ENCODE measurements around the gene OSBPL5.

Gene OSBPL5

DNA sequence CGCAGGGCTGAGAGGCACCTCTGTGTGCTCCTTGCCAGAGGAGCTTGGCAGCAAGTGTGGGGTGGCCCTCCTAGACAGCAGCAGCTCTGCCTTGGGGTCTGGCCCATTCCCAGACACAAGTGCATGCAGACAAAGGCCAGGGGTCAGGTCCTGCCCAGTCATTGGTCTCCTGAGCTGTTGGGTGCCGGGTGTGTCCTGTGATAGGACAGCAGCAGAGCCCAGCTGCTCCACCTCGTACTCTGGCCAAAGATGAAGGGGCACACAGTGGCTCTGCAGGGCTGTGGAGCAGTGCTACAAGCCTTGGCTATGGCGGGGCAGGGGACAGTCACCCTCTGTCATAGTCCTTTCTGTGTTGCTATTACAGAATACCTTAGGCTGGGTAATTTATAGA, 17.3 kb upstream of the OSBPL5 start:
- TF ChIP-seq, protein P1, sequence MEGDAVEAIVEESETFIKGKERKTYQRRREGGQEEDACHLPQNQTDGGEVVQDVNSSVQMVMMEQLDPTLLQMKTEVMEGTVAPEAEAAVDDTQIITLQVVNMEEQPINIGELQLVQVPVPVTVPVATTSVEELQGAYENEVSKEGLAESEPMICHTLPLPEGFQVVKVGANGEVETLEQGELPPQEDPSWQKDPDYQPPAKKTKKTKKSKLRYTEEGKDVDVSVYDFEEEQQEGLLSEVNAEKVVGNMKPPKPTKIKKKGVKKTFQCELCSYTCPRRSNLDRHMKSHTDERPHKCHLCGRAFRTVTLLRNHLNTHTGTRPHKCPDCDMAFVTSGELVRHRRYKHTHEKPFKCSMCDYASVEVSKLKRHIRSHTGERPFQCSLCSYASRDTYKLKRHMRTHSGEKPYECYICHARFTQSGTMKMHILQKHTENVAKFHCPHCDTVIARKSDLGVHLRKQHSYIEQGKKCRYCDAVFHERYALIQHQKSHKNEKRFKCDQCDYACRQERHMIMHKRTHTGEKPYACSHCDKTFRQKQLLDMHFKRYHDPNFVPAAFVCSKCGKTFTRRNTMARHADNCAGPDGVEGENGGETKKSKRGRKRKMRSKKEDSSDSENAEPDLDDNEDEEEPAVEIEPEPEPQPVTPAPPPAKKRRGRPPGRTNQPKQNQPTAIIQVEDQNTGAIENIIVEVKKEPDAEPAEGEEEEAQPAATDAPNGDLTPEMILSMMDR (IDR thresholded peaks at IDR 0.05), result no peak

DNA sequence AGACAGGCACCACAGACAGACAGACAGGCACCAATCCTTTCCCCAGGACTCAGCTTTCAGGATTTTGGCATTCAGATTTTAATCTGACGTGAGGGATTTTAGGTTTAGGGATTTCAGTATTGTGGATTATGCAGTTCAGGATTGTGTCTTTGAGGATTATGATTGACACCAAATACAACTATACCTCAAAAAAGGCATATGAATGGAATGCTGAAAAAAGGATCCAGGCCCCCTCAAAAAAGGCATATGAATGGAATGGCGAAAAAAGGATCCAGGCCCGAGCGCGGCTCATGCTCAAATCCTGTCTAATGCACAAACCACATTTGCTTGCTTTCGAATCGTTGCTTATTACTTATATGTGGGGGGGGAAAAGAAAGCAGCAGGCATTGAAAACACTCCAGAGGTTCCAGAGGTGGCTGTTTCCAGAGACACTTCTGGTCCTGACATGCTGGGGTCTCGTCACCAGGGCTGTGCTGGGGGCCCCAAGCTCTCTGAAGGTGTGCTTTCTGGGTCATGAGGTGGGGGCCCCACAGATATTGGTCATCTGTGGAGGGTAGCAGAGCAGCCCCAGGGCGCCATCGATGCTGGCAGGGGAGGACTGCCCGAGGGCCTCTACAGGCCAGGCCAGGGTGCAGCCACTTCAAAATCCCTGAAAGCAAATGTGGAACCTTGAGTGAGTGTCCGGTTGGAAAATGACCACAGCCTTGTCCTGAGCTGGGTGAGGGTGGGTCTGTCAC, 16.8 kb upstream of the OSBPL5 start:
- TF ChIP-seq, protein P1 (IDR thresholded peaks at IDR 0.05), result no peak

DNA sequence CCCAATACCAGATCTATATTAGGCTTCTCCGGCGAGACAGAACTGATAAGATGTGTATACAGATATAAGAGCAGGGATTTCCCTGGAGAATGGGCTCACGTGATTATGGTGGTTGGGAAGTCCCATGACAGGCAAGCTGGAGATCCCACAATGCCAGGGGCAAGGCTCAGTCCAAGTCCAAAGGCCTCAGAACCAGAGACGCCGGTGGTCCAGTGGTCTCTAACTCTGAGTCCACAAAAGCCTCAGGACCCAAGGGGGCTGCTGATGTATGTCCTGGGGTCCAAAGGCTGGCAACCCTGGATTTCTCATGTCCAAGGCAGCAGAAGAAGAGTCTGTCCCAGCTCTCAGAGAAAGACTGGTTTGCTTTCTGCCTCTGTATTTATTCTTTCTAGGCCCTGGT, 15.8 kb upstream of the OSBPL5 start:
- TF ChIP-seq, protein P1 (IDR thresholded peaks at IDR 0.05), result no peak

DNA sequence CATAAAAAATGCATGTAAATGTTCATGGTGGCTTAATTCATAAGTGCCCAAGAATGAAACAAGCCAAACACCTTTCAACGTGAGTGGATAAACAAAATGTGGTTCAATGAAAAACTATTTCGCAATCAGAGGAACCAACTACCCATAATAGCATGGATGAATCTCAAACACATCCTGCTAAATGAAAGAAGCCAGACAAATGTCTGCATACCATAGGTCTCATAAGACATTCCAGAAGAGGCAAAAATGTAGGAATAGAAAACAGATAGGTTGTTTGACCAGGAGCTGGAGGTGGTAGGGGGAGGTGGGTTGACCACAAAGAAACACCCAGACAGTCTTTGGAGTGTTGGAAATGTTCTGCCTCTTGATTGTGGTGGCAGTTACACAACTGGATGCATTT, 13.2 kb upstream of the OSBPL5 start:
- TF ChIP-seq, protein P1 (IDR thresholded peaks at IDR 0.05), result no peak

DNA sequence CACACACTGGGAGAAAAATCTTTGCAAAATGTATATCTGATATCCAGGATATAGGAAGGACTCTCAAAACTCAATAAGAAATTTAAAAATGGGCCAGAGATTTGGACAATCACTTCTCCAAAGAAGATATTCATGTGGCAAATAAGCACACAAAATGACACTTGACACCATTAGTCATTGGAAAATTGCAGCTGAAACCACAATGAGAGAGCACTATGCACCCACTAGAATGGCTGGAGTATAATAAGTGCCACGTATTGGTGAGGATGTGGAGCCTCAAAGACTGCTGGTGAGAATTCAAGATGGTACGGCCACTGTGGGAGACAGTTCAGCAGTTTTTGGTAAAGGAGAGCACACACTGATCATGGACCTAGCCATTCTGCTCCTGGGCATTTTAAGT, 12.8 kb upstream of the OSBPL5 start:
- TF ChIP-seq, protein P1 (IDR thresholded peaks at IDR 0.05), result no peak

DNA sequence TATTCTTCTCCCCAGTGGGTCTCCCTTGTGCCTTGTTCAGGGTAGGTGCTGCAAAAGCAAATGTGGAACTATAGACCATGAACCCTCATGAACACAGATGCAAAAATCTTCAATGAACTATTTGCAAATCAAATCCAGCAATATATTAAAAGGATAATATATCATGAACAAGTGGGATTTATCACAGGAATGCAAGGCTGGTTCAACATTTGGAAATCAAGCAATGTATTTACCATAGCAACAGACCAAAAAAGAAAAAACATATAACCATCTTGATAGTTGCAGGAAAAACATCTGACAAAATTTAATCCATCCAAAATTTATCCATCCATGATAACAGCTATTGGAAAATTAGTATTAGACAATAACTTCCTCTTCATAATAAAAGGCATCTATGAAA, 11.4 kb upstream of the OSBPL5 start:
- TF ChIP-seq, protein P1 (IDR thresholded peaks at IDR 0.05), result no peak

DNA sequence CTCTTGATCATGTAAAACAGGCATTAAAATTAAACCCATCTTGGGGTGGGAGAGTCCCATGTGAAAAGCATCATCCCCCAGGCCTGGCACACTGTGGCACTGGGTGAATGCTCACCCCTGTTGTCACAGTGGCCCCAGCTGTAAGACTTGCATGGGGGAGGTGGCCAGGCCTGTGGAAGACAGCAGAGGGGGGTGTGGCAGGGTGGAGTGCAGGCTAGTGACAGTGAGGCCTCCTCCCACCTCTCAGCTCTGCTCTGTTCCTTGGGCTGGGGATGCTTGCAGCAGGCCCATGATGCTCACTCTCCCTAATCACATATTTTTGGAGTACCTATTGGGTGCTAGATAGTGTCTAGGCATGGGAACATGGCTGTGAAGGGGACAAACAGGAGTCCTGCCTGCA, 10.1 kb upstream of the OSBPL5 start:
- TF ChIP-seq, protein P1 (IDR thresholded peaks at IDR 0.05), result no peak

DNA sequence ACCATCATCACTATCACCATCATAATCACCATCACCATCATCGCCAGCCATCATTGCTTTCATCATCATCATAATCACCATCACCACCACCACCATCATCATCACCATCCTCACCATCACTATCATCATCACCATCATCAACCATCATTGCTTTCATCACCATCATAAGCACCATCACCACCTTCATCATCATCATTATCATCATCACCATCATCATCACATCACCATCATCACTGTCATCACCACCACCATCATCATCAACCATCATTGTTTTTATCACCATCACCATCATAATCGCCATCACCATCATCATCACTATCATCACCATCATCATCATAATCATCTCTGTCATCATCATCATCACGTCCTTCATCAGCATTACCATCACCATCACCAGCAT, 9.3 kb upstream of the OSBPL5 start:
- TF ChIP-seq, protein P1 (IDR thresholded peaks at IDR 0.05), result no peak
